Activated T-helper 1 cell treated with anti-CD3 and anti-CD28 coated beads, Interleukin-12 subunit alpha, Interleukin-12 subunit beta, Interleukin-2, Interleukin-4 antibody, amounts not matched to agents 30 ng/mL and 10 ng/mL and 1 ng/mL, durations not matched to agents 14 hours and 24 hours and 36 hours (primary cell): ENCODE results near the gene COQ9. TPM values are rescaled to one million over a fixed set of nuclear protein-coding genes. Genes with fewer than 3 reads are reported as not detected.

ENCODE experiments used
- DNase-seq: peaks from one replicate; pipeline ENCODE4 v3.0.0; 2021; ENCODE audit warnings: low spot score
- H3K27ac Mint-ChIP-seq: one replicate; pipeline ENCODE4 v1.8.0; 2021; ENCODE audit warnings: mild to moderate bottlenecking, mixed read lengths
- H3K27me3 Mint-ChIP-seq: one replicate; pipeline ENCODE4 v1.8.0; 2022; ENCODE audit warnings: mild to moderate bottlenecking, moderate library complexity, mixed read lengths; ENCODE audit not compliant: insufficient read depth
- H3K36me3 Mint-ChIP-seq: one replicate; pipeline ENCODE4 v1.8.0; 2021; ENCODE audit warnings: low read depth, mixed read lengths
- H3K4me1 Mint-ChIP-seq: one replicate; pipeline ENCODE4 v1.8.0; 2021; ENCODE audit warnings: low read depth, mixed read lengths
- H3K4me3 Mint-ChIP-seq: one replicate; pipeline ENCODE4 v1.8.0; 2021; ENCODE audit warnings: mild to moderate bottlenecking, moderate library complexity, mixed read lengths
- H3K9me3 Mint-ChIP-seq: one replicate; pipeline ENCODE4 v1.8.0; 2021; ENCODE audit warnings: mixed read lengths
- intact Hi-C: fragments of 100-400 bp; cut with micrococcal nuclease; formaldehyde crosslinking; loops from one replicate; pipeline ENCODE4 v1.15.1; 2024
- total RNA-seq: library from RNA; stranded (reverse); gene quantifications from 2 replicates; pipeline ENCODE4 v1.2.3, GENCODE V29; 2022

COQ9 gene
- total RNA-seq, 1 donor from 2014 or later = 51.2 TPM

DNA sequence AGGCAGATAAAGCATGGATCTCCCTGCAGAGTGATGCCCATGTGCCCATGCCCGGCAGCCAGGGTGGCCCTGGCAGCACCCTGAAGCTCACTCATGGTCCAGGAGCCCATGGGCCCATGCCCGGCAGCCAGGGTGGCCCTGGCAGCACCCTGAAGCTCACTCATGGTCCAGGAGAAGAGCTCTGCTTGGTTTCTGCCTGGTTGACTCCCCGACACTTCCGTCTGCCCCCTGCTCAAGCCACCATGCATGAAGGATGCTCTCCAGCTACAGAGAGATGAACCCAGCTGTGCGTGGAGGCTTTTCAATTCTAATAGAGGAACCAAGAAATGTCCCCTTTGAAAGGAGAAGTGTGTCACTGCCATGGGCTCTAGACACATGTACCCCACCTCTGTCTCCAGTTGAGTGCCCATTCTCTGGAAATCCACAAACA lies 34.0 kb upstream of the COQ9 start:
- Mint-ChIP-seq H3K36me3 (no peaks in the 10 kb centered on the region), H3K4me3 (no peak overlapping the region), H3K9me3 (no peaks in the 10 kb centered on the region), H3K27ac (no peak overlapping the region), H3K27me3 (peaks cover 2% of the 10 kb centered on the region), H3K4me1 (peaks cover 17% of the 10 kb centered on the region)
- DNase-seq = no peak
- intact Hi-C loops = no loop called here

DNA sequence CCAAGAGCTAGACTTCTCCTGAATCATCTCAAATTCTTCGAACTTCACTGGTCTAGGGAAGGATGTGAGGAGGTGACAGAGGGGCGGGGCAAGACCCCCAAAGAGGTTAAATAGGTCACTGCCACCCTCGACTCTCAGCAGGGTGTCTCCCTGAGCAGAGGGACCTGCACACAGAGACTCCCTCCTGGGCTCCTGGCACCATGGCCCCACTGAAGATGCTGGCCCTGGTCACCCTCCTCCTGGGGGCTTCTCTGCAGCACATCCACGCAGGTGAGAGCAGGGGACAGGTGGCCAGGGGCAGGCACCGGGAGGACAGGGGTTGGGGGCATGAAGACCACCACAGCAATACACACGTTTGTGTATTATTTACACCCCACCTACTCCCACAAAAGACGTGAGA lies 33.5 kb upstream of the COQ9 start:
- Mint-ChIP-seq H3K4me1 (peaks cover 17% of the 10 kb centered on the region), H3K36me3 (no peaks in the 10 kb centered on the region), H3K4me3 (no peak overlapping the region), H3K27ac (no peak overlapping the region), H3K9me3 (no peaks in the 10 kb centered on the region), H3K27me3 (peaks cover 2% of the 10 kb centered on the region)
- no peak for DNase-seq
- intact Hi-C loops = no loop called here

GRCh38 chr16:57416084-57416483 lies 31.2 kb upstream of the COQ9 start:
- DNase-seq = no peak
- H3K9me3 Mint-ChIP-seq = no peaks in the 10 kb centered on the region
- intact Hi-C loops = loop anchor here (2.0 kb wide), 2 partner anchors 171 to 331 kb away; partner anchors contain the start of gene ARL2BP
- H3K4me3 Mint-ChIP-seq = no peak overlapping the region
- no peak overlapping the region for H3K27ac Mint-ChIP-seq
- peaks cover 2% of the 10 kb centered on the region for H3K27me3 Mint-ChIP-seq
- H3K4me1 Mint-ChIP-seq = peaks cover 19% of the 10 kb centered on the region
- no peaks in the 10 kb centered on the region for H3K36me3 Mint-ChIP-seq

DNA sequence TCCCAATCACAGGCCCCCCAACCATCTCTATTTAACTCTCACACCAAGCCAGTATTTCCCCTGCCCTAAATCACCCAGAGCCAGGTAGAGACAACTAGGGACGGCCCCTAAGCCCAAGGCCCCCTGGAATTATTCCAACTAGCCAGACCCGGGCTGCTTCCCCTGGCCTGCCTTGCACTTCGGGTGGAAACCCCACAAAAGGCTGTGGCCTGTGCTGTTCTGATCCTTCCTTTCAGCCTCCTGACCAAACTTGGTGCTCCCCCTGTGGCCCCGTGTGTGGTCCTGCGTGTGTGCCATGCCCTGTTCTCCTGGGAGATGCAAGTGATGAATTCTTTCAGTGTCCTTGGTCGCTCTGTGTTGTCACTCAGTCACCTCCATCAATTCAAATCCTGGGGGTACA lies 27.8 kb upstream of the COQ9 start:
- no peak for DNase-seq
- Mint-ChIP-seq H3K27me3 (peaks cover 2% of the 10 kb centered on the region), H3K36me3 (no peaks in the 10 kb centered on the region), H3K4me1 (peaks cover 19% of the 10 kb centered on the region), H3K9me3 (no peaks in the 10 kb centered on the region), H3K27ac (no peak overlapping the region), H3K4me3 (no peak overlapping the region)
- intact Hi-C loops = loop anchor here (1.0 kb wide), 1 partner anchor 100 kb away; no protein-coding TSS in a partner anchor

DNA sequence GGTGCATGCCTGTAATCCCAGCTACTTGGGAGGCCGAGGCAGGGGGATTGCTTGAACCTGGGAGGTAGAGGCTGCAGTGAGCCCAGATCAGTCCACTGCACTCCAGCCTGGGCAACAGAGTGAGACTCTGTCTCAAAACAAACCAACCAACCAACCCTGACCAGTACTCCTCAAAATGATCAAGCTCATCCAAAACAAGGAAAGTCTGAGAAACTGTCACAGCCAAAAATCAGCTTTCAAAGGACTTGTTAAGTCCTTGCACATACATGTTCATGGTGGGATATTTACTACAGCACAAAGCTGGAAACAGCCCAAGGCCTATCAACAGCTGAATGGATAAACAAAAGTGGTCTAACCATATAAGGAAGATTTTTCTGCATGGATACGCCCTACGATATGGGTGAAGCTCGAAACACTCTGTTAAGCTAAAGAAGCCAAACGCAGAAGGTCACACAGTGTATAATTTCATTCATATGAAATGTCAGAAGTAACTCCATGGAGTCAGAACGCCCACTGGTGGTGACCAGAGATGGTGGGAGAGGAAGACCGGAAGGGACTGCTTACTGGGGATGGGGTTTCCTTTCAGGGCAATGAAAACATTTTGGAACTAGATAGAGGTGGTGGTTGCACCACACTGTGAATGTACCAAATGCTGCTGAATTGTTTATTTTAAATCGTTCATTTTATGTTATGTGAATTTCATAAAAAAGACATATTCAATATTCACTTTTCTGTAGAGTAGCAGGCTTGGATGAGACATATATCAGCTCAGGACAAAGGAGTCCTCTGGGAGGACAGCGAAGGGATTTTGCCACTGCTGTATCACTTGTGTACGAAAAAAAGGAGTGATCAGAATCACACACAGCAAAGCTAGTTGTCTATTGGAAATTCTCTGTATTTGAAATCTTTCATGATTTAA lies 25.0 kb upstream of the COQ9 start:
- H3K27ac Mint-ChIP-seq = no peak overlapping the region
- peaks cover 14% of the 10 kb centered on the region for H3K4me1 Mint-ChIP-seq
- H3K36me3 Mint-ChIP-seq = peaks cover 1% of the 10 kb centered on the region
- H3K9me3 Mint-ChIP-seq = no peaks in the 10 kb centered on the region
- no peaks in the 10 kb centered on the region for H3K27me3 Mint-ChIP-seq
- DNase-seq = no peak
- H3K4me3 Mint-ChIP-seq = no peak overlapping the region
- intact Hi-C loops = no loop called here

GRCh38 chr16:57423152-57423551 lies 24.1 kb upstream of the COQ9 start:
- H3K36me3 Mint-ChIP-seq = peaks cover 9% of the 10 kb centered on the region
- peaks cover 10% of the 10 kb centered on the region for H3K4me1 Mint-ChIP-seq
- DNase-seq = no peak
- H3K27me3 Mint-ChIP-seq = no peaks in the 10 kb centered on the region
- no peak overlapping the region for H3K27ac Mint-ChIP-seq
- H3K4me3 Mint-ChIP-seq = no peak overlapping the region
- intact Hi-C loops = no loop called here
- no peaks in the 10 kb centered on the region for H3K9me3 Mint-ChIP-seq

- Mint-ChIP-seq H3K9me3 (no peaks in the 10 kb centered on the region), H3K4me3 (no peak overlapping the region), H3K27me3 (no peaks in the 10 kb centered on the region), H3K4me1 (peaks cover 3% of the 10 kb centered on the region), H3K27ac (no peak overlapping the region), H3K36me3 (peaks cover 18% of the 10 kb centered on the region)
- DNase-seq = no peak
- intact Hi-C loops = no loop called here
Observed at GRCh38 chr16:57424583-57424982, 22.7 kb upstream of the COQ9 start.

DNA sequence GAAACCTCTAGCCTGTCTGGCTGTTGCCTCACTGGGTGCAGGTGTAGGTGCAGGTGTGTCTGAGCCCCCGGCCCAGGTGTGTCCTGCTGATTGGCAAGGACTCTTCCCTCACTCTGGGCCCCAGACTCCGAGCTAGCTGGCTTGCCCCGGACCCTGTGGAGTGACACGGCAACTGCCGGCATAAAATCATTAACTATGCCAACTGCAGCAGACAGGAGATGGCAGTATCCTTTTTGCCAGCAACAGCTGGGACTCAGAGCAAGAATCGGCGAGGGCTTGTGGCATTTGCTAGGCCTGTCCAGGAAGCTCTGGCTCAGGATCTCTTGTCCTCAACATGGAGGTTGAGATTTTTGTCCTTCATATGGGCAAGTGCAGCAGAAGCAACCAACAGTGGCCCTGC lies 20.9 kb upstream of the COQ9 start:
- H3K4me1 Mint-ChIP-seq = no peaks in the 10 kb centered on the region
- H3K27ac Mint-ChIP-seq = no peak overlapping the region
- H3K9me3 Mint-ChIP-seq = no peaks in the 10 kb centered on the region
- DNase-seq = no peak
- intact Hi-C loops = no loop called here
- no peaks in the 10 kb centered on the region for H3K27me3 Mint-ChIP-seq
- peaks cover 31% of the 10 kb centered on the region for H3K36me3 Mint-ChIP-seq
- no peak overlapping the region for H3K4me3 Mint-ChIP-seq

GRCh38 chr16:57427307-57427706 lies 20.0 kb upstream of the COQ9 start:
- H3K9me3 Mint-ChIP-seq = no peaks in the 10 kb centered on the region
- H3K4me1 Mint-ChIP-seq = no peaks in the 10 kb centered on the region
- no peaks in the 10 kb centered on the region for H3K27me3 Mint-ChIP-seq
- no peak overlapping the region for H3K4me3 Mint-ChIP-seq
- DNase-seq = no peak
- intact Hi-C loops = no loop called here
- H3K36me3 Mint-ChIP-seq = peaks cover 34% of the 10 kb centered on the region
- H3K27ac Mint-ChIP-seq = no peak overlapping the region

DNA sequence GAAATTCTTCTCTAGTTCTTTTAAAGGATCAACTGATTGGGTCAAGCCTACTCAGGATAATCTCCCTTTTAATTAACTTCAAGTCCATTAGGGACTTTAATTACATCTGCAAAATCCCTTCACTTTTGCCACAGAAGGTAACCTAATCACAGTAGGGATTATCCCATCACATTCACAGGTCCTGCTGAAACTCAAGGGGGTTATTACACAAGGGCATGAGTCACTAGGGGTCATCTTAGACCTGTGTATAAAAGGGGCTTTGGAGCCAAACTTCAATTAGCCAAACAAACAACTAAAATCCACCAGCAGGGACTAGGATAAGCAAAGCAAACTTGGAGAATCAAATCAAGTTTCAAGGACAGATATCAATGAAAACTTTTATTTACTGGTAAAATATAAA lies 19.5 kb upstream of the COQ9 start:
- Mint-ChIP-seq H3K9me3 (no peaks in the 10 kb centered on the region), H3K27me3 (no peaks in the 10 kb centered on the region), H3K4me1 (no peaks in the 10 kb centered on the region), H3K4me3 (no peak overlapping the region), H3K36me3 (peaks cover 37% of the 10 kb centered on the region), H3K27ac (no peak overlapping the region)
- intact Hi-C loops = no loop called here
- DNase-seq = no peak

GRCh38 chr16:57430955-57431354 lies 16.3 kb upstream of the COQ9 start:
- no peaks in the 10 kb centered on the region for H3K9me3 Mint-ChIP-seq
- DNase-seq = no peak
- no peaks in the 10 kb centered on the region for H3K27me3 Mint-ChIP-seq
- intact Hi-C loops = no loop called here
- H3K4me1 Mint-ChIP-seq = no peaks in the 10 kb centered on the region
- no peak overlapping the region for H3K4me3 Mint-ChIP-seq
- H3K36me3 Mint-ChIP-seq = peaks cover 59% of the 10 kb centered on the region
- no peak overlapping the region for H3K27ac Mint-ChIP-seq

- no peak for DNase-seq
- Mint-ChIP-seq H3K27ac (no peak overlapping the region), H3K4me3 (no peak overlapping the region), H3K9me3 (no peaks in the 10 kb centered on the region), H3K27me3 (no peaks in the 10 kb centered on the region), H3K36me3 (peaks cover 58% of the 10 kb centered on the region), H3K4me1 (no peaks in the 10 kb centered on the region)
- intact Hi-C loops = no loop called here
Observed at GRCh38 chr16:57432505-57432904, 14.8 kb upstream of the COQ9 start.

DNA sequence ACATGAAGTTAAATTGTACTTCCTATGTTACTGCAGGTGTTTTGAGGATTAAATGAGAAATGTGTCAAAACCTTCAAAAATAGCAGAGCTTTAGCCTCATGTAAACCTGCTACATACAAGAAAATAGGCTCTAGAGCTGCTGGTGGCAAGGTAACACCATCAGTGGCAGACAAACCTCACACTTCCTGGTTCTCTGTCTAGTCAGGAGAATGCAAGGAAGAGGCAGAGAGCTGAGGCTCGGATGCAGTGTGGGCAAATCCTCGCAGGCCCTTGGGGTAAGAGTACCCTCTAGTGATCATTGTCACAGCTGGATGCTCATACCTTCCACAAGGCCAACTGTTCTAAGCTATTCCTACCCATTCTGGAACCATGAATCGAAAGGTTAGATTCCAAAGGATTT lies 14.3 kb upstream of the COQ9 start:
- peaks cover 56% of the 10 kb centered on the region for H3K36me3 Mint-ChIP-seq
- no peaks in the 10 kb centered on the region for H3K9me3 Mint-ChIP-seq

More for the DNA sequence above, 14.3 kb upstream of the COQ9 start:
- H3K4me3 Mint-ChIP-seq = no peak overlapping the region
- DNase-seq = no peak
- intact Hi-C loops = no loop called here
- H3K27me3 Mint-ChIP-seq = no peaks in the 10 kb centered on the region
- H3K4me1 Mint-ChIP-seq = no peaks in the 10 kb centered on the region
- no peak overlapping the region for H3K27ac Mint-ChIP-seq
